HEK293 (cell line): Measurements from ENCODE around the gene ATP4A.
A peak's percentile ranks its signal among the peaks of the same experiment; 100 is the strongest.

ENCODE experiments used
- GLI4 ChIP-seq: fragments of 450-650 bp; formaldehyde crosslinking; IDR thresholded peaks from 2 replicates; pipeline ENCODE4 v1.5.1; 2016; ENCODE audit warnings: missing biosample characterization, missing genetic modification characterization
- RBAK ChIP-seq: fragments of 450-650 bp; formaldehyde crosslinking; IDR thresholded peaks from 2 replicates; pipeline ENCODE4 v1.5.1; 2016; ENCODE audit warnings: missing biosample characterization, missing genetic modification characterization
- SALL2 ChIP-seq: fragments of 450-650 bp; formaldehyde crosslinking; IDR thresholded peaks from 2 replicates; pipeline ENCODE4 v1.5.0; 2017; ENCODE audit warnings: missing biosample characterization, mild to moderate bottlenecking, missing genetic modification characterization, borderline replicate concordance
- SCRT1 ChIP-seq: fragments of 450-650 bp; formaldehyde crosslinking; IDR thresholded peaks from 2 replicates; pipeline ENCODE4 v1.5.1; 2016; ENCODE audit warnings: missing biosample characterization, missing genetic modification characterization, borderline replicate concordance
- ZBTB1 ChIP-seq: fragments of 450-650 bp; formaldehyde crosslinking; IDR thresholded peaks from 2 replicates; pipeline ENCODE4 v1.5.1; 2016; ENCODE audit warnings: missing biosample characterization, missing genetic modification characterization
- ZFP37 ChIP-seq: fragments of 450-650 bp; formaldehyde crosslinking; IDR thresholded peaks from 2 replicates; pipeline ENCODE4 v1.5.1; 2016; ENCODE audit warnings: missing biosample characterization, missing genetic modification characterization
- ZFP41 ChIP-seq: fragments of 450-650 bp; formaldehyde crosslinking; IDR thresholded peaks from 2 replicates; pipeline ENCODE4 v1.5.1; 2016; ENCODE audit warnings: missing biosample characterization, missing genetic modification characterization, borderline replicate concordance
- ZFP69B ChIP-seq: fragments of 450-650 bp; formaldehyde crosslinking; IDR thresholded peaks from 2 replicates; pipeline ENCODE4 v1.5.1; 2016; ENCODE audit warnings: missing biosample characterization, missing genetic modification characterization
- ZNF18 ChIP-seq: fragments of 450-650 bp; formaldehyde crosslinking; IDR thresholded peaks from 2 replicates; pipeline ENCODE4 v1.5.1; 2016; ENCODE audit warnings: missing biosample characterization, missing genetic modification characterization
- ZNF248 ChIP-seq: fragments of 450-650 bp; formaldehyde crosslinking; IDR thresholded peaks from 2 replicates; pipeline ENCODE4 v1.5.1; 2017; ENCODE audit warnings: missing biosample characterization, missing genetic modification characterization
- ZNF596 ChIP-seq: fragments of 450-650 bp; IDR thresholded peaks from 2 replicates; pipeline ENCODE4 v1.5.0; 2018; ENCODE audit warnings: missing biosample characterization, mild to moderate bottlenecking, missing genetic modification characterization, moderate library complexity
- ZSCAN18 ChIP-seq: fragments of 450-650 bp; formaldehyde crosslinking; IDR thresholded peaks from 2 replicates; pipeline ENCODE4 v1.5.1; 2016; ENCODE audit warnings: missing biosample characterization, missing genetic modification characterization
- ZXDB ChIP-seq: fragments of 450-650 bp; formaldehyde crosslinking; IDR thresholded peaks from 2 replicates; pipeline ENCODE4 v1.5.1; 2016; ENCODE audit warnings: missing biosample characterization, missing genetic modification characterization
- TF ChIP-seq, protein P1 (sequence below): fragments of 450-650 bp; formaldehyde crosslinking; IDR thresholded peaks from 2 replicates; pipeline ENCODE4 v1.5.1; 2016; ENCODE audit warnings: missing biosample characterization, missing genetic modification characterization, borderline replicate concordance
- TF ChIP-seq, protein P2 (sequence below): fragments of 450-650 bp; formaldehyde crosslinking; conservative IDR thresholded peaks from 2 replicates; pipeline ENCODE4 v1.5.1; 2016; ENCODE audit warnings: low read depth, missing biosample characterization, missing genetic modification characterization
- TF ChIP-seq, protein P3 (sequence below): fragments of 450-650 bp; formaldehyde crosslinking; IDR thresholded peaks from 2 replicates; pipeline ENCODE4 v1.5.1; 2017; ENCODE audit warnings: missing biosample characterization, missing genetic modification characterization
- TF ChIP-seq, protein P4 (sequence below): fragments of 450-650 bp; formaldehyde crosslinking; IDR thresholded peaks from 2 replicates; pipeline ENCODE4 v1.5.0; 2017; ENCODE audit warnings: missing biosample characterization, missing genetic modification characterization, borderline replicate concordance
- TF ChIP-seq, protein P5 (sequence below): fragments of 450-650 bp; formaldehyde crosslinking; IDR thresholded peaks from 2 replicates; pipeline ENCODE4 v1.5.1; 2016; ENCODE audit warnings: missing biosample characterization, missing genetic modification characterization
- TF ChIP-seq, protein P6 (sequence below): fragments of 450-650 bp; formaldehyde crosslinking; IDR thresholded peaks from 2 replicates; pipeline ENCODE4 v1.5.1; 2017; ENCODE audit warnings: missing biosample characterization, missing genetic modification characterization
- TF ChIP-seq, protein P7 (sequence below): fragments of 450-650 bp; formaldehyde crosslinking; IDR thresholded peaks from 2 replicates; pipeline ENCODE4 v1.5.1; 2017; ENCODE audit warnings: missing biosample characterization, missing genetic modification characterization

ATP4A gene

DNA sequence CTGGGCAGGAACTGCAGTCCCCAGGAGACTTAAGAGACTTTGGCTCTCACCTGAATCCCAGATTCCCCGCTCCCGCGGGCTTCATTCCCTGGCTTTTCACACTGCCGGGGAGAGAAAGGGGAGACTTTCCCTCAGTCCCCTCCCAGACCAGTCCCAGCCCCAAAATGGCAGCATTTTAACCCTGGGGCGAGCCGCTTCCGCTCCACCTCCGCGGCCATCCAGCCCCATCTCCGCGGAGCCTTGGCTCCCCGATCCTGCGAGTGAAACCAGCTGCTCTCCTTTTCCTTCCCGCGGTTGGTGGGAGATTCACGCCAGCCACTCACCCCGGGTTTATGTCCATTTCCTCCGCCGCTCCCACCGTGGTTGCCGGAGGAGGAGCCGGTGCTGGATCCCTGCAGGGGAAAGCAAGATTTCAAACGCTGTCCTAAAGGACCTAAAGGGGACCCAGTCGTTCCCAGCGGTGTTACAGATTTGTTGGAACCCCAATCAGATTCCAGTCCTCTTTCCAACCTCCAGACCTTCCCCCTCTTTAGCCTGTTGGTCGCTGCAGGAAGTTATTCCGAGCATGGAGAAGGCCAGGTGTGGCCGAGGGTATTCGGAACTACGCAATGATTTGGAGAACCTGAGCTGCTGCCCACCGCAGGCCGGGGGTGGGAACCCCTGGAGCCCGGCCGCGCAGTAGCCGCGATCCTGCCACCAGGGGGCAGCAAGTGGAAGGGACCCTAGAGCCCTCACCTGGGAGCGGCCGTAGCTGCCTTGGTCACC is 53.4 kb downstream of the ATP4A start (continued):
- TF ChIP-seq, protein P1, sequence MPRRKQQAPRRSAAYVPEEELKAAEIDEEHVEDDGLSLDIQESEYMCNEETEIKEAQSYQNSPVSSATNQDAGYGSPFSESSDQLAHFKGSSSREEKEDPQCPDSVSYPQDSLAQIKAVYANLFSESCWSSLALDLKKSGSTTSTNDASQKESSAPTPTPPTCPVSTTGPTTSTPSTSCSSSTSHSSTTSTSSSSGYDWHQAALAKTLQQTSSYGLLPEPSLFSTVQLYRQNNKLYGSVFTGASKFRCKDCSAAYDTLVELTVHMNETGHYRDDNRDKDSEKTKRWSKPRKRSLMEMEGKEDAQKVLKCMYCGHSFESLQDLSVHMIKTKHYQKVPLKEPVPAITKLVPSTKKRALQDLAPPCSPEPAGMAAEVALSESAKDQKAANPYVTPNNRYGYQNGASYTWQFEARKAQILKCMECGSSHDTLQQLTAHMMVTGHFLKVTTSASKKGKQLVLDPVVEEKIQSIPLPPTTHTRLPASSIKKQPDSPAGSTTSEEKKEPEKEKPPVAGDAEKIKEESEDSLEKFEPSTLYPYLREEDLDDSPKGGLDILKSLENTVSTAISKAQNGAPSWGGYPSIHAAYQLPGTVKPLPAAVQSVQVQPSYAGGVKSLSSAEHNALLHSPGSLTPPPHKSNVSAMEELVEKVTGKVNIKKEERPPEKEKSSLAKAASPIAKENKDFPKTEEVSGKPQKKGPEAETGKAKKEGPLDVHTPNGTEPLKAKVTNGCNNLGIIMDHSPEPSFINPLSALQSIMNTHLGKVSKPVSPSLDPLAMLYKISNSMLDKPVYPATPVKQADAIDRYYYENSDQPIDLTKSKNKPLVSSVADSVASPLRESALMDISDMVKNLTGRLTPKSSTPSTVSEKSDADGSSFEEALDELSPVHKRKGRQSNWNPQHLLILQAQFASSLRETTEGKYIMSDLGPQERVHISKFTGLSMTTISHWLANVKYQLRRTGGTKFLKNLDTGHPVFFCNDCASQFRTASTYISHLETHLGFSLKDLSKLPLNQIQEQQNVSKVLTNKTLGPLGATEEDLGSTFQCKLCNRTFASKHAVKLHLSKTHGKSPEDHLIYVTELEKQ = no peak
- TF ChIP-seq, protein P2, sequence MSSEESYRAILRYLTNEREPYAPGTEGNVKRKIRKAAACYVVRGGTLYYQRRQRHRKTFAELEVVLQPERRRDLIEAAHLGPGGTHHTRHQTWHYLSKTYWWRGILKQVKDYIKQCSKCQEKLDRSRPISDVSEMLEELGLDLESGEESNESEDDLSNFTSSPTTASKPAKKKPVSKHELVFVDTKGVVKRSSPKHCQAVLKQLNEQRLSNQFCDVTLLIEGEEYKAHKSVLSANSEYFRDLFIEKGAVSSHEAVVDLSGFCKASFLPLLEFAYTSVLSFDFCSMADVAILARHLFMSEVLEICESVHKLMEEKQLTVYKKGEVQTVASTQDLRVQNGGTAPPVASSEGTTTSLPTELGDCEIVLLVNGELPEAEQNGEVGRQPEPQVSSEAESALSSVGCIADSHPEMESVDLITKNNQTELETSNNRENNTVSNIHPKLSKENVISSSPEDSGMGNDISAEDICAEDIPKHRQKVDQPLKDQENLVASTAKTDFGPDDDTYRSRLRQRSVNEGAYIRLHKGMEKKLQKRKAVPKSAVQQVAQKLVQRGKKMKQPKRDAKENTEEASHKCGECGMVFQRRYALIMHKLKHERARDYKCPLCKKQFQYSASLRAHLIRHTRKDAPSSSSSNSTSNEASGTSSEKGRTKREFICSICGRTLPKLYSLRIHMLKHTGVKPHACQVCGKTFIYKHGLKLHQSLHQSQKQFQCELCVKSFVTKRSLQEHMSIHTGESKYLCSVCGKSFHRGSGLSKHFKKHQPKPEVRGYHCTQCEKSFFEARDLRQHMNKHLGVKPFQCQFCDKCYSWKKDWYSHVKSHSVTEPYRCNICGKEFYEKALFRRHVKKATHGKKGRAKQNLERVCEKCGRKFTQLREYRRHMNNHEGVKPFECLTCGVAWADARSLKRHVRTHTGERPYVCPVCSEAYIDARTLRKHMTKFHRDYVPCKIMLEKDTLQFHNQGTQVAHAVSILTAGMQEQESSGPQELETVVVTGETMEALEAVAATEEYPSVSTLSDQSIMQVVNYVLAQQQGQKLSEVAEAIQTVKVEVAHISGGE (tag by site-specific recombination) = peak; percentile 86
- TF ChIP-seq ZSCAN18 (tag by site-specific recombination) (peak; percentile 11; the same call in 1 of the 2 replicates), SALL2 (tag by site-specific recombination) (no peak), ZBTB1 (no peak), ZFP69B (tag by site-specific recombination) (peak; percentile 87), ZNF248 (tag by site-specific recombination) (no peak), GLI4 (tag by site-specific recombination) (no peak), ZNF18 (tag by site-specific recombination) (peak; percentile 89), ZXDB (tag by site-specific recombination) (peak; percentile 93), ZFP41 (tag by site-specific recombination) (no peak), ZFP37 (peak; percentile 96), ZNF596 (tag by site-specific recombination) (peak; percentile 4; the same call in 1 of the 2 replicates), SCRT1 (tag by site-specific recombination) (peak; percentile 62; the same call in 1 of the 2 replicates), RBAK (tag by site-specific recombination) (no peak)
- TF ChIP-seq, protein P3, sequence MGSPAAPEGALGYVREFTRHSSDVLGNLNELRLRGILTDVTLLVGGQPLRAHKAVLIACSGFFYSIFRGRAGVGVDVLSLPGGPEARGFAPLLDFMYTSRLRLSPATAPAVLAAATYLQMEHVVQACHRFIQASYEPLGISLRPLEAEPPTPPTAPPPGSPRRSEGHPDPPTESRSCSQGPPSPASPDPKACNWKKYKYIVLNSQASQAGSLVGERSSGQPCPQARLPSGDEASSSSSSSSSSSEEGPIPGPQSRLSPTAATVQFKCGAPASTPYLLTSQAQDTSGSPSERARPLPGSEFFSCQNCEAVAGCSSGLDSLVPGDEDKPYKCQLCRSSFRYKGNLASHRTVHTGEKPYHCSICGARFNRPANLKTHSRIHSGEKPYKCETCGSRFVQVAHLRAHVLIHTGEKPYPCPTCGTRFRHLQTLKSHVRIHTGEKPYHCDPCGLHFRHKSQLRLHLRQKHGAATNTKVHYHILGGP = no peak
- TF ChIP-seq, protein P4, sequence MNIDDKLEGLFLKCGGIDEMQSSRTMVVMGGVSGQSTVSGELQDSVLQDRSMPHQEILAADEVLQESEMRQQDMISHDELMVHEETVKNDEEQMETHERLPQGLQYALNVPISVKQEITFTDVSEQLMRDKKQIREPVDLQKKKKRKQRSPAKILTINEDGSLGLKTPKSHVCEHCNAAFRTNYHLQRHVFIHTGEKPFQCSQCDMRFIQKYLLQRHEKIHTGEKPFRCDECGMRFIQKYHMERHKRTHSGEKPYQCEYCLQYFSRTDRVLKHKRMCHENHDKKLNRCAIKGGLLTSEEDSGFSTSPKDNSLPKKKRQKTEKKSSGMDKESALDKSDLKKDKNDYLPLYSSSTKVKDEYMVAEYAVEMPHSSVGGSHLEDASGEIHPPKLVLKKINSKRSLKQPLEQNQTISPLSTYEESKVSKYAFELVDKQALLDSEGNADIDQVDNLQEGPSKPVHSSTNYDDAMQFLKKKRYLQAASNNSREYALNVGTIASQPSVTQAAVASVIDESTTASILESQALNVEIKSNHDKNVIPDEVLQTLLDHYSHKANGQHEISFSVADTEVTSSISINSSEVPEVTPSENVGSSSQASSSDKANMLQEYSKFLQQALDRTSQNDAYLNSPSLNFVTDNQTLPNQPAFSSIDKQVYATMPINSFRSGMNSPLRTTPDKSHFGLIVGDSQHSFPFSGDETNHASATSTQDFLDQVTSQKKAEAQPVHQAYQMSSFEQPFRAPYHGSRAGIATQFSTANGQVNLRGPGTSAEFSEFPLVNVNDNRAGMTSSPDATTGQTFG (tag by site-specific recombination) = no peak
- TF ChIP-seq, protein P5, sequence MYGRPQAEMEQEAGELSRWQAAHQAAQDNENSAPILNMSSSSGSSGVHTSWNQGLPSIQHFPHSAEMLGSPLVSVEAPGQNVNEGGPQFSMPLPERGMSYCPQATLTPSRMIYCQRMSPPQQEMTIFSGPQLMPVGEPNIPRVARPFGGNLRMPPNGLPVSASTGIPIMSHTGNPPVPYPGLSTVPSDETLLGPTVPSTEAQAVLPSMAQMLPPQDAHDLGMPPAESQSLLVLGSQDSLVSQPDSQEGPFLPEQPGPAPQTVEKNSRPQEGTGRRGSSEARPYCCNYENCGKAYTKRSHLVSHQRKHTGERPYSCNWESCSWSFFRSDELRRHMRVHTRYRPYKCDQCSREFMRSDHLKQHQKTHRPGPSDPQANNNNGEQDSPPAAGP = peak; percentile 88
- TF ChIP-seq, protein P6, sequence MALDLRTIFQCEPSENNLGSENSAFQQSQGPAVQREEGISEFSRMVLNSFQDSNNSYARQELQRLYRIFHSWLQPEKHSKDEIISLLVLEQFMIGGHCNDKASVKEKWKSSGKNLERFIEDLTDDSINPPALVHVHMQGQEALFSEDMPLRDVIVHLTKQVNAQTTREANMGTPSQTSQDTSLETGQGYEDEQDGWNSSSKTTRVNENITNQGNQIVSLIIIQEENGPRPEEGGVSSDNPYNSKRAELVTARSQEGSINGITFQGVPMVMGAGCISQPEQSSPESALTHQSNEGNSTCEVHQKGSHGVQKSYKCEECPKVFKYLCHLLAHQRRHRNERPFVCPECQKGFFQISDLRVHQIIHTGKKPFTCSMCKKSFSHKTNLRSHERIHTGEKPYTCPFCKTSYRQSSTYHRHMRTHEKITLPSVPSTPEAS = peak; percentile 43
- TF ChIP-seq, protein P7, sequence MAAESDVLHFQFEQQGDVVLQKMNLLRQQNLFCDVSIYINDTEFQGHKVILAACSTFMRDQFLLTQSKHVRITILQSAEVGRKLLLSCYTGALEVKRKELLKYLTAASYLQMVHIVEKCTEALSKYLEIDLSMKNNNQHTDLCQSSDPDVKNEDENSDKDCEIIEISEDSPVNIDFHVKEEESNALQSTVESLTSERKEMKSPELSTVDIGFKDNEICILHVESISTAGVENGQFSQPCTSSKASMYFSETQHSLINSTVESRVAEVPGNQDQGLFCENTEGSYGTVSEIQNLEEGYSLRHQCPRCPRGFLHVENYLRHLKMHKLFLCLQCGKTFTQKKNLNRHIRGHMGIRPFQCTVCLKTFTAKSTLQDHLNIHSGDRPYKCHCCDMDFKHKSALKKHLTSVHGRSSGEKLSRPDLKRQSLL (tag by site-specific recombination) = peak; percentile 88
